ENCODE data around the gene PARL.

- TF ChIP-seq, protein P1, sequence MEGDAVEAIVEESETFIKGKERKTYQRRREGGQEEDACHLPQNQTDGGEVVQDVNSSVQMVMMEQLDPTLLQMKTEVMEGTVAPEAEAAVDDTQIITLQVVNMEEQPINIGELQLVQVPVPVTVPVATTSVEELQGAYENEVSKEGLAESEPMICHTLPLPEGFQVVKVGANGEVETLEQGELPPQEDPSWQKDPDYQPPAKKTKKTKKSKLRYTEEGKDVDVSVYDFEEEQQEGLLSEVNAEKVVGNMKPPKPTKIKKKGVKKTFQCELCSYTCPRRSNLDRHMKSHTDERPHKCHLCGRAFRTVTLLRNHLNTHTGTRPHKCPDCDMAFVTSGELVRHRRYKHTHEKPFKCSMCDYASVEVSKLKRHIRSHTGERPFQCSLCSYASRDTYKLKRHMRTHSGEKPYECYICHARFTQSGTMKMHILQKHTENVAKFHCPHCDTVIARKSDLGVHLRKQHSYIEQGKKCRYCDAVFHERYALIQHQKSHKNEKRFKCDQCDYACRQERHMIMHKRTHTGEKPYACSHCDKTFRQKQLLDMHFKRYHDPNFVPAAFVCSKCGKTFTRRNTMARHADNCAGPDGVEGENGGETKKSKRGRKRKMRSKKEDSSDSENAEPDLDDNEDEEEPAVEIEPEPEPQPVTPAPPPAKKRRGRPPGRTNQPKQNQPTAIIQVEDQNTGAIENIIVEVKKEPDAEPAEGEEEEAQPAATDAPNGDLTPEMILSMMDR (IDR thresholded peaks at IDR 0.05), result no peak
- no peak for TF ChIP-seq POLR2A (IDR thresholded peaks at IDR 0.05)
- TF ChIP-seq EP300 (IDR thresholded peaks at IDR 0.05), result no peak
Observed at GRCh38 chr3:183781246-183781645, 103.4 kb downstream of the PARL start.

Data from tibial nerve (tissue), 4 donors.